K562 (cell line): ENCODE results near the gene RAB1B. TPM values are rescaled to one million over a fixed set of nuclear protein-coding genes. Genes with fewer than 3 reads are reported as not detected.

Experiments used
- ATAC-seq: fragments of 200-7000 bp; cut with Tn5 transposase; 3 replicates; pipeline ENCODE4 v1.9.1; 2020; ENCODE audit warnings: moderate library complexity
- BruUV-seq: library from RNA; stranded (reverse); fragments of 400-500 nt; replicated peaks from 2 replicates; lab custom pipeline; 2021; lab: Mats Ljungman, UMichigan
- CTCF ChIA-PET: fragments of 300-600 bp; formaldehyde crosslinking; extraction: SDS; loops from one replicate; lab custom pipeline; 2021; ENCODE audit warnings: low intra/inter-chr PET ratio; lab: Yijun Ruan, JAX
- POLR2A ChIA-PET: fragments of 300-600, 350-650 bp; sonication (Branson Sonifier 250); formaldehyde crosslinking; extraction: SDS; loops from one replicate; lab custom pipeline; 2021; ENCODE audit warnings: antibody characterized with exemption, inconsistent platforms; lab: Yijun Ruan, JAX
- DNase-seq, 4 experiments: peaks; one replicate each; pipeline versions ENCODE4 v3.0.0 to v3.0.0-alpha.2; 2011 to 2018; ENCODE audit warnings: low spot score in 3 of 4, mixed read lengths in 3 of 4; ENCODE audit errors: extremely low read depth in 1 of 4
- FAIRE-seq: peaks from 2 replicates; lab custom pipeline; 2011; peaks lifted over from hg19 to GRCh38; lab: Jason Lieb, UNC
- H2AFZ ChIP-seq: 2 replicates; pipeline ENCODE4 v1.6.0; 2011; ENCODE audit warnings: low read depth, low read length, control low read depth, inconsistent platforms
- H3K27ac ChIP-seq: fragments of 200-600 bp; 3 replicates; pipeline ENCODE4 v1.8.0; 2011; ENCODE audit warnings: low read depth, mild to moderate bottlenecking, control low read depth, inconsistent platforms, low read length, moderate library complexity, mixed read lengths; ENCODE audit errors: extremely low read depth
- H3K27me3 ChIP-seq, 2 experiments: fragments of 300-600 bp in 1 of 2; 2 replicates in 1 of 2; 3 replicates in 1 of 2; pipeline versions ENCODE4 v1.6.0 to v1.8.0; 2011; ENCODE audit warnings: inconsistent platforms in 2 of 2, low read length in 2 of 2, mild to moderate bottlenecking in 1 of 2, mixed read lengths in 1 of 2, moderate library complexity in 1 of 2; ENCODE audit not compliant: control insufficient read depth in 2 of 2, insufficient read depth in 2 of 2
- H3K36me3 ChIP-seq: fragments of 300-600 bp; 3 replicates; pipeline ENCODE4 v1.8.0; 2011; ENCODE audit warnings: mild to moderate bottlenecking, low read length, inconsistent platforms; ENCODE audit not compliant: control insufficient read depth, insufficient read depth
- H3K4me1 ChIP-seq, 2 experiments: fragments of 200-600 bp in 1 of 2; replicated peaks in 1 of 2; 2 replicates in 1 of 2; 3 replicates in 1 of 2; pipeline versions ENCODE4 v1.5.1 to v1.8.0; 2011; ENCODE audit warnings: inconsistent platforms in 2 of 2, low read length in 2 of 2, mild to moderate bottlenecking in 1 of 2, mixed read lengths in 1 of 2, moderate library complexity in 1 of 2; ENCODE audit not compliant: control insufficient read depth in 2 of 2, insufficient read depth in 2 of 2
- H3K4me2 ChIP-seq: 2 replicates; pipeline ENCODE4 v1.6.1; 2011; ENCODE audit warnings: low read length, control low read depth, inconsistent platforms, mixed read lengths; ENCODE audit not compliant: insufficient read depth
- H3K4me3 ChIP-seq: fragments of 200-600 bp; sonication (generic), shearing (Covaris generic); 2 replicates; pipeline ENCODE4 v1.5.1; 2016; ENCODE audit warnings: control low read depth, inconsistent platforms
- H3K79me2 ChIP-seq: fragments of 200-600 bp; 3 replicates; pipeline ENCODE4 v1.8.0; 2011; ENCODE audit warnings: low read length, inconsistent platforms; ENCODE audit not compliant: control insufficient read depth, insufficient read depth
- H3K9ac ChIP-seq, 2 experiments: 2 replicates each; pipeline versions ENCODE4 v1.6.0 to v1.6.1; 2011; ENCODE audit warnings: low read depth in 2 of 2, low read length in 2 of 2, control low read depth in 1 of 2, inconsistent platforms in 1 of 2, mild to moderate bottlenecking in 1 of 2, mixed read lengths in 1 of 2; ENCODE audit not compliant: insufficient read depth in 1 of 2
- H3K9me1 ChIP-seq: one replicate; pipeline ENCODE4 v1.6.0; 2011; ENCODE audit warnings: inconsistent platforms, mild to moderate bottlenecking, low read length, moderate library complexity; ENCODE audit not compliant: control insufficient read depth, insufficient read depth
- H3K9me3 ChIP-seq: replicated peaks from 2 replicates; pipeline ENCODE4 v1.5.1; 2011; ENCODE audit warnings: low read depth, low read length, inconsistent platforms; ENCODE audit not compliant: control insufficient read depth, insufficient read depth
- H4K20me1 ChIP-seq: replicated peaks from 2 replicates; pipeline ENCODE4 v1.6.1; 2011; ENCODE audit warnings: low read length, inconsistent platforms, mixed read lengths; ENCODE audit not compliant: control insufficient read depth, insufficient read depth
- AFF1 ChIP-seq, 2 experiments: fragments of 450-650 bp; IDR thresholded peaks; 2 replicates each; pipeline ENCODE4 v1.6.1; 2018; ENCODE audit warnings: mild to moderate bottlenecking in 2 of 2, low read depth in 1 of 2; ENCODE audit not compliant: partially characterized antibody in 2 of 2
- DNMT1 ChIP-seq: fragments of 450-650 bp; IDR thresholded peaks from 2 replicates; pipeline ENCODE4 v1.6.1; 2016; ENCODE audit warnings: antibody characterized with exemption, mild to moderate bottlenecking
- ERF ChIP-seq: fragments of 450-650 bp; formaldehyde crosslinking; IDR thresholded peaks from 2 replicates; pipeline ENCODE4 v1.4.0; 2020; ENCODE audit warnings: mild to moderate bottlenecking, mixed read lengths
- KAT8 ChIP-seq: fragments of 450-650 bp; IDR thresholded peaks from 2 replicates; pipeline ENCODE4 v1.6.1; 2016; ENCODE audit warnings: low read depth, mild to moderate bottlenecking
- L3MBTL2 ChIP-seq: fragments of 450-650 bp; IDR thresholded peaks from 2 replicates; pipeline ENCODE4 v1.6.1; 2016; ENCODE audit warnings: mild to moderate bottlenecking, moderate library complexity
- LEF1 ChIP-seq: fragments of 450-650 bp; IDR thresholded peaks from 2 replicates; pipeline ENCODE4 v1.6.1; 2016; ENCODE audit warnings: mild to moderate bottlenecking
- PML ChIP-seq: IDR thresholded peaks from 2 replicates; pipeline ENCODE4 v1.6.1; 2012; ENCODE audit warnings: low read length, inconsistent platforms
- POLR3A ChIP-seq: IDR thresholded peaks from 2 replicates; pipeline ENCODE4 v1.6.1; 2011; ENCODE audit warnings: borderline replicate concordance, mild to moderate bottlenecking, moderate library complexity; ENCODE audit not compliant: insufficient read length, insufficient read depth; ENCODE audit errors: extremely low read depth
- RNF219 ChIP-seq: fragments of 250-450 bp; sonication (Bioruptor Pico); IDR thresholded peaks from 2 replicates; pipeline ENCODE4 v1.5.0; 2022; ENCODE audit warnings: mild to moderate bottlenecking
- RUNX1 ChIP-seq: sonication (generic); IDR thresholded peaks from 2 replicates; pipeline ENCODE4 v1.6.1; 2016; ENCODE audit warnings: antibody characterized with exemption, low read depth
- XRCC3 ChIP-seq: fragments of 450-650 bp; IDR thresholded peaks from 2 replicates; pipeline ENCODE4 v1.6.1; 2017; ENCODE audit warnings: mild to moderate bottlenecking, moderate library complexity
- ZNF282 ChIP-seq: sonication (generic); formaldehyde crosslinking; IDR thresholded peaks from 2 replicates; pipeline ENCODE4 v1.8.1; 2023; ENCODE audit warnings: missing genetic modification reagents
- ZNF507 ChIP-seq: conservative IDR thresholded peaks from 2 replicates; pipeline ENCODE4 v1.6.1; 2017; ENCODE audit warnings: missing genetic modification characterization, missing compliant biosample characterization
- WGBS: fragments of 100-300 bp; shearing (Covaris generic); methylation state at CpG from one replicate; pipeline ENCODE4 v1.1.6; 2016; ENCODE audit warnings: low coverage, mixed read lengths; ENCODE audit not compliant: insufficient coverage; ENCODE audit errors: missing lambda C conversion rate; 5-methylcytosine and 5-hydroxymethylcytosine counted together
- in situ Hi-C: fragments of 300-500 bp; cut with MboI; formaldehyde crosslinking; loops from 4 replicates; pipeline ENCODE4 v1.15.0; 2018; ENCODE audit warnings: inconsistent platforms, mixed read lengths
- intact Hi-C: fragments of 100-400 bp; cut with micrococcal nuclease; formaldehyde crosslinking; loops from 2 replicates; pipeline ENCODE4 v1.14.2; 2022
- polyA plus RNA-seq, 8 experiments: library from polyadenylated mRNA; depleted of rRNA in 4 of 8; stranded (reverse) in 5 of 8; unstranded in 3 of 8; fragments of >200 nt; fragmentation: Nextera tagmentation in 2 of 8; fragmentation: Illumina TruSeq in 1 of 8; extraction: Ambion mirVana in 2 of 8; extraction: Trizol in 1 of 8; gene quantifications; 2 replicates each; pipeline versions ENCODE4 v1.2.1 to v1.2.3, GENCODE V29; 2011 to 2014; ENCODE audit warnings: inconsistent platforms in 1 of 8, missing spikeins in 1 of 8
- total RNA-seq, 7 experiments: library from RNA; depleted of rRNA in 6 of 7; stranded (reverse); fragments of >200 nt in 6 of 7; fragmentation: Illumina TruSeq in 2 of 7; extraction: Trizol in 2 of 7; gene quantifications; 2 replicates each; pipeline versions ENCODE4 v1.2.1 to v1.2.3, GENCODE V29; 2011 to 2021; ENCODE audit warnings: low replicate concordance in 1 of 7
- TF ChIP-seq, protein P1 (sequence below): sonication (generic); formaldehyde crosslinking; IDR thresholded peaks from 2 replicates; pipeline ENCODE4 v1.8.1; 2022; ENCODE audit warnings: missing genetic modification reagents

RAB1B gene
- total and polyA plus RNA-seq, 9 of the 15 experiments (the other 6 are each of a cell fraction or from before 2014, with no cell fraction given) = 5.6 to 146 (median 98.6) TPM

GRCh38 chr11:66221012-66221411 lies 47.4 kb upstream of the RAB1B start:
- peaks cover 5% of the 10 kb centered on the region; the same call in 1 of the 2 replicates for H4K20me1 ChIP-seq
- intact Hi-C loops = no loop called here
- TF ChIP-seq RNF219 (CRISPR knock-in tag) (no peak), AFF1 (IDR thresholded peaks at IDR 0.05; ENCODE audit: low read depth in 1 of 2, partially characterized antibody in 2 of 2) (no peak), DNMT1 (no peak), POLR3A (no peak), PML (no peak), ZNF507 (tag) (no peak), LEF1 (no peak), L3MBTL2 (no peak), ERF (CRISPR knock-in tag) (no peak), XRCC3 (no peak), RUNX1 (no peak), KAT8 (no peak), ZNF282 (CRISPR knock-in tag) (no peak)
- TF ChIP-seq, protein P1, sequence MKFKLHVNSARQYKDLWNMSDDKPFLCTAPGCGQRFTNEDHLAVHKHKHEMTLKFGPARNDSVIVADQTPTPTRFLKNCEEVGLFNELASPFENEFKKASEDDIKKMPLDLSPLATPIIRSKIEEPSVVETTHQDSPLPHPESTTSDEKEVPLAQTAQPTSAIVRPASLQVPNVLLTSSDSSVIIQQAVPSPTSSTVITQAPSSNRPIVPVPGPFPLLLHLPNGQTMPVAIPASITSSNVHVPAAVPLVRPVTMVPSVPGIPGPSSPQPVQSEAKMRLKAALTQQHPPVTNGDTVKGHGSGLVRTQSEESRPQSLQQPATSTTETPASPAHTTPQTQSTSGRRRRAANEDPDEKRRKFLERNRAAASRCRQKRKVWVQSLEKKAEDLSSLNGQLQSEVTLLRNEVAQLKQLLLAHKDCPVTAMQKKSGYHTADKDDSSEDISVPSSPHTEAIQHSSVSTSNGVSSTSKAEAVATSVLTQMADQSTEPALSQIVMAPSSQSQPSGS = no peak
- TF ChIP-seq, all 486 proteins: peak for 0
- 92% methylated on average over 13 of the region's 13 CpGs for WGBS
- H3K27ac ChIP-seq = no peak overlapping the region
- no peak for FAIRE-seq
- H3K4me2 ChIP-seq = no peak overlapping the region
- ChIA-PET POLR2A (interaction anchor here (0.7 kb wide), 1 partner anchor 63 kb away, joined by 3 read pairs; no protein-coding TSS in a partner anchor), CTCF (no interaction called here)
- DNase-seq = no peak
- peaks cover 56% of the 10 kb centered on the region; the same call in 2 of the 3 replicates for H3K36me3 ChIP-seq
- no peaks in the 10 kb centered on the region for H3K27me3 ChIP-seq
- H3K4me1 ChIP-seq = peaks cover 7 to 14% of the 10 kb centered on the region in 2 experiments; a peak in 3 of 5 replicates
- ATAC-seq = no peak
- no peaks in the 10 kb centered on the region for H3K9me1 ChIP-seq
- H3K79me2 ChIP-seq = no peaks in the 10 kb centered on the region
- no peaks in the 10 kb centered on the region for H3K9me3 ChIP-seq
- BruUV-seq = no TSS peak
- no peak overlapping the region for H3K4me3 ChIP-seq
- in situ Hi-C loops = no loop called here
- peak overlapping the region in 1 of 2 experiments; percentile 29; a peak in 1 of 4 replicates for H3K9ac ChIP-seq
- no peak overlapping the region for H2AFZ ChIP-seq
